Activated naive CD8-positive, alpha-beta T cell treated with anti-CD3 and anti-CD28 coated beads for 36 hours (primary cell): ENCODE data around the gene CPA2. TPM values are rescaled to one million over a fixed set of nuclear protein-coding genes. Genes with fewer than 3 reads are reported as not detected.
"Not testable (repeated sequence)": the region's sequence is repeated elsewhere in the genome, so short reads cannot be mapped to it uniquely, and the experiment has no call there.

Source experiments
- DNase-seq: peaks from one replicate; pipeline ENCODE4 v3.0.0; 2021
- H3K27ac Mint-ChIP-seq: one replicate; pipeline ENCODE4 v1.8.0; 2022; ENCODE audit warnings: mild to moderate bottlenecking, moderate library complexity, mixed read lengths
- H3K27me3 Mint-ChIP-seq: one replicate; pipeline ENCODE4 v1.8.0; 2022; ENCODE audit warnings: mild to moderate bottlenecking, mixed read lengths
- H3K36me3 Mint-ChIP-seq: one replicate; pipeline ENCODE4 v1.8.0; 2021; ENCODE audit warnings: mild to moderate bottlenecking, mixed read lengths
- H3K4me1 Mint-ChIP-seq: one replicate; pipeline ENCODE4 v1.8.0; 2021; ENCODE audit warnings: mixed read lengths
- H3K4me3 Mint-ChIP-seq: one replicate; pipeline ENCODE4 v1.8.0; 2022; ENCODE audit warnings: mild to moderate bottlenecking, moderate library complexity, mixed read lengths
- H3K9me3 Mint-ChIP-seq: one replicate; pipeline ENCODE4 v1.8.0; 2022; ENCODE audit warnings: mixed read lengths
- total RNA-seq, 2 experiments: library from RNA; stranded (reverse); gene quantifications; one replicate each; pipeline ENCODE4 v1.2.3, GENCODE V29; 2021

CPA2 gene
- total RNA-seq, 2 experiments from 2014 or later, result 0.16 TPM; not detected in 1

DNA sequence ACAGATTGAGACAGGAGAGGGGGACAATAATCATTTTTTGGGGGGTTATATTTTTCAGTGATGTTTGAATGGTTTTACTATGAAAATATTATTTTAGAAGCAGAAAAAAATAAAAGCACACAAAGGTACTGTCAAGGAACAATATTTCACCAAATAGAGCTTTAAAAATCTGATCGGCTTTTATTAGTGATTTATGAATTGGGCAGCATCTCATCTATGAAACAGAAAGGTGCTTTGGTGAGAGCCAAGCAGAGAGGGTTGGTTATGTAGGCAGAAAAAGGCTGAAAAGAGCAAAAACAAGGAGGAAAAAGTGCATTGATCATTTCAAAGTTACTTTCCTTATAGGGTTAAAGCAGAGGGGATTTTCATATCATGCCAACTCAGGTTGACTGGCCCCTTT lies 26.4 kb upstream of the CPA2 start:
- Mint-ChIP-seq H3K27ac (no peak overlapping the region), H3K4me3 (no peak overlapping the region), H3K9me3 (peaks cover 4% of the 10 kb centered on the region), H3K27me3 (peaks cover 4% of the 10 kb centered on the region), H3K36me3 (no peaks in the 10 kb centered on the region), H3K4me1 (peaks cover 15% of the 10 kb centered on the region)
- no peak for DNase-seq

DNA sequence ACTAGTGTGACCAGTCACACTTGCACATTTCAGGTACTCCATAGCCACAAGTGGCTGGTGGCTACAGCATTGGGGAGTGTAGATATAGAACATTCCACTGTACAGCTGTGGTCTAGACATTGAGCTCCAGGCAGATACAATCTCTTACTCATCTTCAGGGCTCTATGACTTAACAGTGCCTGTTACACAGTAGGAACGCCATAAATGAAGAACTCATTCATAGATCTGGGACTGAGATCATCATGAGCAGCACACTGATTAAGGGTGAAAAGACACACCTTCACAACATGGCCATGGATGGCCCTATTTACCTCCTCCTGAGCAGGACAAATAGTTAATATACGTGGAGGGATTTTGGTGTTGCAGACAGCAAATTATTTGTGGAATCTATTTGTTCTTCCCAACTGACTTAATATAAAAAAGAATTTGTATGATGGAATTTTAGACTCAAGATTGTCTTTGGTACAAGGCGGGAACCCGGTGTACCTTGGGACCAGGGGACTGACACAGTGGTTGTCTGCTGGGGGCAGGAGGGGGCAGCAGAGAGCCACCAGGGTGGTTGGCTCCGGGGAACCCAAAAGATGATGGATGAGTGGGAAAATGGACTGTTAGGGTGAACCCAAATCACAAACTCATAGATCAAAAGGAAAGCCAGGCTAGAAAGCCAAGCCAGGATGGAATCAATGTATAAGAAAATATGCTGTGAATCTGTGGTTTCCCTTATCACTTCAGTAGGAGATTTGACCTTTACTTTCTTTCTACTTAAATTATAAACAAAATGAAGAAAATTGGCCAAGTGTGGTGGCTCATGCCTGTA lies 24.3 kb upstream of the CPA2 start:
- Mint-ChIP-seq H3K4me1 (peaks cover 15% of the 10 kb centered on the region), H3K9me3 (peaks cover 16% of the 10 kb centered on the region), H3K4me3 (no peak overlapping the region), H3K36me3 (peaks cover 1% of the 10 kb centered on the region), H3K27me3 (no peaks in the 10 kb centered on the region), H3K27ac (no peak overlapping the region)
- DNase-seq, result peak; percentile 56

DNA sequence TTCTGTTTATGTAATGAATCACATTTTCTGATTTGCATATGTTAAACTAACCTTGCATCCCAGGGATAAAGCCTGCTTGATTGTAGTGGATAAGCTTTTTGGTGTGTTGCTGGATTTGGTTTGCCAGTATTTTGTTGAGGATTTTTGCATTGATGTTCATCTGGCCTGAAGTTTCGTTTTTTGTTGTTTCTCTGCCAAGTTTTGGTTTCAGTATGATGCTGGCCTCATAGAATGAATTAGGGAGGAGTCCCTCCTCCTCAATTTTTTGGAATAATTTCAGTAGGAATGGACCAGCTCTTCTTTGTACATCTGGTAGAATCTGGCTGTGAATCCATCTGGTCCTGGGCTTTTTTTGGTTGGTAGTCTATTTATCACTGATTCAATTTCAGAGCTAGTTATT lies 23.2 kb upstream of the CPA2 start:
- not testable (repeated sequence) for H3K27me3 Mint-ChIP-seq, H3K4me3 Mint-ChIP-seq
- H3K4me1 Mint-ChIP-seq, result peaks cover 15% of the 10 kb centered on the region

DNA sequence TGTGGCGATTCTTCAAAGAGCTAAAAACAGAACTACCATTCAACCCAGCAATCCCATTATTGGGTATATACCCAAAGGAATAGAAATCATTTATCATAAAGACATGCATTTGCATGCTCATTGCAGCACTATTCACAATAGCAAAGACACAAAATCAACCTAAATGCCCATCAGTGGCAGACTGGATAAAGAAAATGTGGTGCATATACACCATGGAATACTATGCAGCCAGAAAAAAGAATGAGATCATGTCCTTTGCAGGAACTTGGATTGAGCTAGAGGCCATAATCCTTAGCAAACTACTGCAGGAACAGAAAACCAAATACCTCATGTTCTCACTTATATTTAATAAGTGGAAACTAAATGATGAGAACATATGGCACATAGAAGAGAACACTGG lies 20.2 kb upstream of the CPA2 start:
- peaks cover 20% of the 10 kb centered on the region for H3K9me3 Mint-ChIP-seq
- H3K27me3 Mint-ChIP-seq, H3K36me3 Mint-ChIP-seq, DNase-seq, H3K27ac Mint-ChIP-seq, H3K4me3 Mint-ChIP-seq: not testable (repeated sequence)
- H3K4me1 Mint-ChIP-seq, result peaks cover 15% of the 10 kb centered on the region

More for the DNA sequence above, 23.2 kb upstream of the CPA2 start:
- not testable (repeated sequence) for H3K36me3 Mint-ChIP-seq, H3K27ac Mint-ChIP-seq, DNase-seq
- H3K9me3 Mint-ChIP-seq, result peaks cover 16% of the 10 kb centered on the region

DNA sequence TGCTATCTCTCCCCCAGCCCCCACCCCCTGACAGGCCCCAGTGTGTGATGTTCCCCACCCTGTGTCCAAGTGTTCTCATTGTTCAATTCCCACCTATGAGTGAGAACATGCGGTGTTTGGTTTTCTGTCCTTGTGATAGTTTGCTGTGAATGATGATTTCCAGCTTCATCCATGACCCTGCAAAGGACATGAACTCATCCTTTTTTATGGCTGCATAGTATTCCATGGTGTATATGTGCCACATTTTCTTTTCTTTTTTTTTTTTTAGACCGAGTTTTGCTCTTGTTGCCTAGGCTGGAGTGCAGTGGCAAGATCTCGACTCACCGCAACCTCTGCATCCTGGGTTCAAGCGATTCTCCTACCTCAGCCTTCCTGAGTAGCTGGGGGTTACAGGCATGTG lies 17.8 kb upstream of the CPA2 start:
- peaks cover 33% of the 10 kb centered on the region for H3K9me3 Mint-ChIP-seq
- not testable (repeated sequence) for H3K4me1 Mint-ChIP-seq, H3K27me3 Mint-ChIP-seq, H3K4me3 Mint-ChIP-seq, H3K27ac Mint-ChIP-seq, H3K36me3 Mint-ChIP-seq, DNase-seq

DNA sequence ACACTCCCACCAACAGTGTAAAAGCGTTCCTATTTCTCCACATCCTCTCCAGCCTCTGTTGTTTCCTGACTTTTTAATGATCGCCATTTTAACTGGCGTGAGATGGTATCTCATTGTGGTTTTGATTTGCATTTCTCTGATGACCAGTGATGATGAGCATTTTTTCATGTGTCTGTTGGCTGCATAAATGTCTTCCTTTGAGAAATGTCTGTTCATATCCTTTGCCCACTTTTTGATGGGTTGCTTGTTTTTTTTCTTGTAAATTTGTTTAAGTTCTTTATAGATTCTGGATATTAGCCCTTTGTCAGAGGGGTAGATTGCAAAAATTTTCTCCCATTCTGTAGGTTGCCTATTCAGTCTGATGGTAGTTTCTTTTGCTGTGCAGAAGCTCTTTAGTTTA lies 17.0 kb upstream of the CPA2 start:
- H3K27ac Mint-ChIP-seq, H3K27me3 Mint-ChIP-seq, DNase-seq, H3K4me1 Mint-ChIP-seq, H3K36me3 Mint-ChIP-seq, H3K4me3 Mint-ChIP-seq: not testable (repeated sequence)
- peaks cover 32% of the 10 kb centered on the region for H3K9me3 Mint-ChIP-seq

DNA sequence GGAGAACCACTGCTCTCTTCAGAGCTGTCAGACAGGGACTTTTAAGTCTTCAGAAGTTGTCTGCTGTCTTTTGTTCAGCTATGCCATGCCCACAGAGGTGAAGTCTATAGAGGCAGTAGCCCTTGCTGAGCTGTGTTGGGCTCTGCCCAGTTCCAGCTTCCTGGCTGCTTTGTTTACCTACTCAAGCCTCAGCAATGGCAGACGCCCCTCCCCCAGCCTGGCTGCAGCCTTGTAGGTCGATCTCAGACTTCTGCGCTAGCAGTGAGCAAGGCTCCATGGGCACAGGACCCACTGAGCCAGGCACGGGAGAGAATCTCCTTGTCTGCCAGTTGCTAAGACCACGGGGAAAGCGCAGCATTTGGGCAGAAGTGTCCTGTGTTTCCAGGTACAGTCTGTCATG lies 12.1 kb upstream of the CPA2 start:
- no peak overlapping the region for H3K4me3 Mint-ChIP-seq
- no peak for DNase-seq
- H3K9me3 Mint-ChIP-seq, result peaks cover 23% of the 10 kb centered on the region
- peaks cover 10% of the 10 kb centered on the region for H3K36me3 Mint-ChIP-seq
- no peak overlapping the region for H3K27ac Mint-ChIP-seq
- H3K4me1 Mint-ChIP-seq, result no peaks in the 10 kb centered on the region
- H3K27me3 Mint-ChIP-seq, result no peaks in the 10 kb centered on the region

DNA sequence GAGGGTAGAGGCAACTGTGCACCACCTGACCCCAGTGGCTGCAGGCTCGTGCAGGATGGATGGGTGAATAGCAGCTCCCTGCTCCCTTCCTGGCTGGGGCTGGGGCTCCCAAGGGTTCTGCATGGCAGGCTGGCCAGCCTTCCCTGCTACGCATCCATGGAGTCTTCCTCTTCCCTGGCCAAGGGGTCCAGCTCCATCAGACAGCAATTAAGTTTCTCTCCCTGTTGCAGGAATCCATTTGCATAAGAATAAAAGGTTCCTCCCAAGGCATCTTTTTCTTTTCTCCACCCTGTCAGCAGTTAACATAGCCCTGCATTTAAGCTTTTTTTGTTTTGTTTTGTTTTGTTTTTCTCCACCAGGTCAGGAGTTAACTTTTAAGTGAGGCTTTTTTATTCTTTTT lies 10.0 kb upstream of the CPA2 start:
- Mint-ChIP-seq H3K4me3 (no peak overlapping the region), H3K27me3 (no peaks in the 10 kb centered on the region), H3K36me3 (peaks cover 10% of the 10 kb centered on the region), H3K27ac (no peak overlapping the region), H3K9me3 (peaks cover 20% of the 10 kb centered on the region), H3K4me1 (no peaks in the 10 kb centered on the region)
- DNase-seq, result no peak

DNA sequence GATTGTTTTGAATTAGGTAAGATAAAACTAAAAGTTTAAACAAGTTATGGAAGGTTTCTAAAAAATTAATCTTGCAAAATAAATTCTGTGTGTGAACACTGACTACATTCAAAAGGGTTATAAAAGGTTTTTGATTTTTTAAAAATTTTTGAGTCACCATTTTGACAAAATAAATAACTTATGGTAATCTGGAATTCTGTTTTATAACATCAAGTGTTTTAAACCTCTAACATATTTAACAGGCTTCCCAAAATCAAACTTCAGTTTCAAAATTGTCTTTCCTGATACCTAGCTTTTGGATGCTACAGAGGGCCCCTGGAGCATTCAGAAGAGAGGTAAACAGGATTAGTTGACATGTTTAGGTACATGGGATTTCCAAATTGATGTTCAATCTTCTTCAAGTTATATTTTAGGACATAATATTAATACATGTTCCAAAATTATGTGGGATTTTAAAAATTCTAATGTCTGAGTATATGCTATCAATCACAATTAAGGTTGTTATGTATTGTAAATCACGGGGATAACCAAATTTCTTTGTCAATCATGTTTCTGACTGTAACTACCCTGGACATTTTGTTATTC lies 8.1 kb upstream of the CPA2 start:
- Mint-ChIP-seq H3K4me3 (no peak overlapping the region), H3K27me3 (no peaks in the 10 kb centered on the region), H3K27ac (no peak overlapping the region), H3K4me1 (no peaks in the 10 kb centered on the region), H3K36me3 (peaks cover 6% of the 10 kb centered on the region), H3K9me3 (peaks cover 12% of the 10 kb centered on the region)
- no peak for DNase-seq

DNA sequence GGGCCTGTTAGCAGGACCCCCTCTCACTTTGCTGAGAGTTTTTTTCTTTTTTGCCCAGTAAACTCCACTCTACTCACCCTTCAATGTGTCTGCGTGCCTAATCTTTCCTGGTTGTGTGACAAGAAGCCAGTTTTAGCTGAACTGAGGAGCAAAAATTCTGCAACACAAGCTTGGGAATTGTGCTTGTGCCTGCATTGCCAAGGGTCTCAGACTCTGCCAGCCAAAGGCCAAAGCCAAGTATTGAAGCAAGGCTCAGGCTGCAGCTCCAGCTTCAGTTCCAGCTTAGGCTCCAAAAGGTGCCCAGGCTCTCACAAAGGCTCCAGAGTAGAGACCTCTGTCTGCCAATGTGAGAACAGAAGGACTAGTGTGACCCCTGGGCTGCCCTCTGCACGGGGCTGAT lies 4.2 kb upstream of the CPA2 start:
- Mint-ChIP-seq H3K27me3 (no peaks in the 10 kb centered on the region), H3K36me3 (peaks cover 2% of the 10 kb centered on the region), H3K4me3 (no peak overlapping the region), H3K4me1 (no peaks in the 10 kb centered on the region), H3K9me3 (peaks cover 6% of the 10 kb centered on the region), H3K27ac (no peak overlapping the region)
- no peak for DNase-seq

DNA sequence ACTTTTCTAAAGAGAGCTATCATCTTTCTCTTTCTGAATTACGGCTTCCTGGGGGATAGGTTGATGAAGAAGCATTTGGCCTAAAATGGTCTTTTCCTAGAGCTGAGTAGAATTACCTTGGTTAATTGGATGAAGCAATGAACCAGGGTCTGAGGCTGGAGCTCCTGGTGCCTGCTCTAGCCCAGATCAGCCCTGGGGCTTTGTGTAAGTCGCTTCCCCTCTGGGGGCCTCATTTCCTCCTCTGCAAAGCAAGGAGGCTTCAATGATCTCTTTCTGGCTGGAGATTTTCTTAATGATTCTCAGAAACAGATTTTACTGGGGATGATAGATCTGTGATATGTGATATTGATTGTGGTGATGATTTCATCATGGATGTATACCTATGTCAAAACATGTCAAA lies 3.5 kb upstream of the CPA2 start:
- no peak for DNase-seq
- H3K4me3 Mint-ChIP-seq, result no peak overlapping the region
- H3K4me1 Mint-ChIP-seq, result peaks cover 2% of the 10 kb centered on the region
- no peak overlapping the region for H3K27ac Mint-ChIP-seq
- H3K9me3 Mint-ChIP-seq, result peaks cover 6% of the 10 kb centered on the region
- H3K27me3 Mint-ChIP-seq, result no peaks in the 10 kb centered on the region
- peaks cover 2% of the 10 kb centered on the region for H3K36me3 Mint-ChIP-seq

DNA sequence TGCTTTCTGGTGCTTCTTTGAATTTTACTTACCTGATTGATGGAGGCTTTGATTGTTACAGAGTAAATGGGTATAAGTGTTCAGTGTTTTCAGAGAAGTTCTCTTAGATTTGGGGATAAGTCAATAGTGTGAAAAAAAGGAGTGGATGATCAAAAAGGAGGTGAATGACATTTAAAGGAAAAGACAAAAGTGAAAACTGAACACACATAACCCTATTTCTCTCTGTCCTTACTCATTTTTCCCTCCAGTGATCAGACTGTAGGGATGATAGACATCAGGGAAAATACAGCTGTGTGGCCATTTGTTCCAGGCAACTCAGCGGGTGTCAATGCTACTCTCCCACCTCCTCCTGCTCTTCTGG lies 278 bp downstream of the CPA2 start:
- H3K4me1 Mint-ChIP-seq, result peaks cover 2% of the 10 kb centered on the region
- no peak overlapping the region for H3K27ac Mint-ChIP-seq
- H3K27me3 Mint-ChIP-seq, result no peaks in the 10 kb centered on the region
- no peak overlapping the region for H3K4me3 Mint-ChIP-seq
- H3K36me3 Mint-ChIP-seq, result no peaks in the 10 kb centered on the region
- H3K9me3 Mint-ChIP-seq, result peaks cover 2% of the 10 kb centered on the region
- DNase-seq, result no peak

DNA sequence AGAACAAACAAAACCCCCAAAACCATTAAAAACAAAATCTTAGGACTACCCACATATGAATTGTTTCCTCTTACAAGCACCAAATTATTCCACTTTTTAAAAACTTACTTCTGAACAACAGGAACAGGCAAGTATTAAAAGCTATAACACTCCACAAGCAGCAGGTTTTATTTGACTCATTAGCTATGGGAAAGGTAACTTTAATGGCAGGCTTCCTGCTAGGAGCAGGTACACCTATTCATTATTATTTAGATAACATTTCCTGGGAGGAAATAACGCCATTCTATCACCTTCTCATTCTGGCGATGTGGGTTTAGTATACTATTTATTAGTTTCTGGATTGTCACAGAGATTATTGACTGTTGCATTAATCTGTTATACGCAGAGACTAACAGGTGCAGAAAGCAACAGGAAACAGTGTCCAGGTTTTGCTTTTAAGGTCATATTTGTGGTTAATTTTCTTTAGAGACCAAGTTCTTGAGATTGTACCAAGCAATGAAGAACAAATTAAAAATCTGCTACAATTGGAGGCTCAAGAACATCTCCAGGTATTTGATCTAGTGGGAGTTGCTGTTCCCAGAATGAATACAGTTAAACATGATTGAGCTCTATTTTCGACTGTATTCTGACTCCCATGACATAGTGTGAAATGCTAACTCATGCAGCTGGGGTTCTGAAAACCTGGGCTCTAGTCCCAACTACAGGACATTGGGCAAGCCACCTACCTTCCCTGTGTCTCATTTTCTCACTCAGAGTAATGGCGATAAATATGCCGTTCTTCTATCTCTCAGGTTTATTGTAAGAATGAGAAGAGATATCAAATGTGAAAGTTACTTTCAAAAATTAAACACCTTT lies 2.0 kb downstream of the CPA2 start:
- no peak overlapping the region for H3K27ac Mint-ChIP-seq
- H3K27me3 Mint-ChIP-seq, result no peaks in the 10 kb centered on the region
- peaks cover 7% of the 10 kb centered on the region for H3K4me1 Mint-ChIP-seq
- no peak for DNase-seq
- no peaks in the 10 kb centered on the region for H3K9me3 Mint-ChIP-seq
- no peak overlapping the region for H3K4me3 Mint-ChIP-seq
- no peaks in the 10 kb centered on the region for H3K36me3 Mint-ChIP-seq

DNA sequence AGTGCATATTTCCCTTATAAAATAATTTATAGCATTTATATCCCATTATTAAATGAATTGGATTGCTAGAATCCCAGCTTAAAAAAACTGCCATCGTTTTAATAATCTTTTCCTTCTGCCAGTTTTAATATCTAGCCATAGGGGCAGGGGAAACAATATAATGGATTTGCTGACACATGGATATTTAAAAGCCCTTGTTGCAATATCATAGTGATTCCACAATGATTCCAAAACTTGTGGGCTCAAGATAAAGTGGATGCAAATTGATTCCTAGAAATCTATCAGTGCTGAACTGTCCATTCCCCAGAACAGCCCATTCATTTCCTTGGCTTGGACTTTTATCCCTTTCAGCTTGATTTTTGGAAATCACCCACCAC lies 2.6 kb downstream of the CPA2 start:
- peaks cover 2% of the 10 kb centered on the region for H3K27me3 Mint-ChIP-seq

DNA sequence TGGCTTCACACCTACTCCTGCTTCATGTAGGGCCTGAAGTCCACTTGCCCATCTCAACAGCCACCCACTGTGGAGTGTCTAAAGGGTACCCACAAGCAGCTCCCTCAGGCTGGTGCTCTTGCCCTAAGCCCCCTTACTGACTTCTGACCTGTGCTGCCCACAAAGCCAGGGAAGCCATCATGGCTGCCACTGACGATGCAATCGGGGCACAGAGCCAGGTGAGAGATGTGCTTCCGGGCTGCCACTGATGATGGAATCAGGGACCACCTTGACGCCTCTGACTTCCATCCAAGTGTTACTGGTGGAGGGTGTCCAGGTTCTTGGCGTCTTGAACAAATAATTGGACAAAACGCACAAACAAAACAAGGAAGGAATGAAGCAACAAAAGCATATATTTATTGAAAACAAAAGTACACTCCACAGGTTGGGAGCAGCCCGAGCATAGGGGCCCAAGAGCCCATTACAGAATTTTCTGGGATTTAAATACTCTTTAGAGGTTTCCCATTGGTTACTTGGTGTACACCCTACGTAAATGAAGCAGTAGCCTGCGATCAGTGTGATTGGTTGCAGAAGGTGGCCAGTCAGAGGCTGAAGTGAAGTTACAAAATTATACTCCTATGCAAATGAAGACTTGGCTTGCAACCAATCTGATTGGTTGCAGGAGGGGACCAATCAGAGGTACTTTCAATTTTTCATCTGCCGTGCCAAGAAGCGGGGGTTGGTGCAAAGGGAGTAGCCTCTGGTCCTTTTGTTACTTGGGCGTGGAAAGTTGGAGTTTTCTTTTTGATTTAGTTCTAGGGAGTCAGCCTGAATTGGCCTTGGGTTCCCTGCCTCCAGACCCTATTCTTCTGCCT lies 4.5 kb downstream of the CPA2 start:
- Mint-ChIP-seq H3K36me3 (no peaks in the 10 kb centered on the region), H3K4me3 (no peak overlapping the region), H3K27me3 (peaks cover 6% of the 10 kb centered on the region), H3K9me3 (no peaks in the 10 kb centered on the region), H3K4me1 (peaks cover 11% of the 10 kb centered on the region), H3K27ac (no peak overlapping the region)
- DNase-seq, result no peak

More for the DNA sequence above, 2.6 kb downstream of the CPA2 start:
- Mint-ChIP-seq H3K36me3 (no peaks in the 10 kb centered on the region), H3K9me3 (no peaks in the 10 kb centered on the region), H3K4me3 (no peak overlapping the region), H3K4me1 (peaks cover 9% of the 10 kb centered on the region), H3K27ac (no peak overlapping the region)
- no peak for DNase-seq
